GM18505 (cell line): Measurements from ENCODE around the gene CD33.
"Not testable (repeated sequence)": the region's sequence is repeated elsewhere in the genome, so short reads cannot be mapped to it uniquely, and the experiment has no call there.

Source experiments
- ATAC-seq: cut with Tn5 transposase; IDR thresholded peaks from one replicate; pipeline ENCODE4 v1.9.1; 2021; ENCODE audit not compliant: unreplicated experiment
- POLR2A ChIP-seq: IDR thresholded peaks from 4 replicates; pipeline ENCODE4 v1.6.1; 2011; ENCODE audit warnings: borderline replicate concordance; ENCODE audit not compliant: insufficient read depth, insufficient read length; ENCODE audit errors: extremely low read depth

CD33 gene

DNA sequence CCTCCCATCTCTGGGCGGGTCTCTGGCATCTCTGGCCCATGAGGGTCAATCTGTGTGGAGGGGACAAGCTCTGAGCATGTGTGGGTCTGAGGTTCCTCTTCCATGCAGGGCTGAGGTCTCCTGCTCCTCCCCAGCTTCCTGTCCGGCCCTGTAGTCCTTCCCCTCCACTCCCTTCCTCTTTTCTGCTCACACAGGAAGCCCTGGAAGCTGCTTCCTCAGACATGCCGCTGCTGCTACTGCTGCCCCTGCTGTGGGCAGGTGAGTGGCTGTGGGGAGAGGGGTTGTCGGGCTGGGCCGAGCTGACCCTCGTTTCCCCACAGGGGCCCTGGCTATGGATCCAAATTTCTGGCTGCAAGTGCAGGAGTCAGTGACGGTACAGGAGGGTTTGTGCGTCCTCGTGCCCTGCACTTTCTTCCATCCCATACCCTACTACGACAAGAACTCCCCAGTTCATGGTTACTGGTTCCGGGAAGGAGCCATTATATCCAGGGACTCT is at the start of gene CD33:
Gene CD33 (plus strand): TSS at position 183 of the 496 bp plus-strand sequence. CDS start 39 bp downstream, at position 222.
- not testable (repeated sequence) for ATAC-seq

- TF ChIP-seq POLR2A, result no peak
- no peak for ATAC-seq
Measured at GRCh38 chr19:51179256-51179655, 45.6 kb upstream of the CD33 start.

GRCh38 chr19:51181377-51181912 is 43.4 kb upstream of the CD33 start:
- TF ChIP-seq POLR2A, result no peak
- no peak for ATAC-seq

- TF ChIP-seq POLR2A, result no peak
- ATAC-seq, result no peak
Measured at GRCh38 chr19:51181913-51182419, 42.9 kb upstream of the CD33 start.

GRCh38 chr19:51183629-51184028 is 41.3 kb upstream of the CD33 start:
- TF ChIP-seq POLR2A, result no peak
- ATAC-seq, result no peak

DNA sequence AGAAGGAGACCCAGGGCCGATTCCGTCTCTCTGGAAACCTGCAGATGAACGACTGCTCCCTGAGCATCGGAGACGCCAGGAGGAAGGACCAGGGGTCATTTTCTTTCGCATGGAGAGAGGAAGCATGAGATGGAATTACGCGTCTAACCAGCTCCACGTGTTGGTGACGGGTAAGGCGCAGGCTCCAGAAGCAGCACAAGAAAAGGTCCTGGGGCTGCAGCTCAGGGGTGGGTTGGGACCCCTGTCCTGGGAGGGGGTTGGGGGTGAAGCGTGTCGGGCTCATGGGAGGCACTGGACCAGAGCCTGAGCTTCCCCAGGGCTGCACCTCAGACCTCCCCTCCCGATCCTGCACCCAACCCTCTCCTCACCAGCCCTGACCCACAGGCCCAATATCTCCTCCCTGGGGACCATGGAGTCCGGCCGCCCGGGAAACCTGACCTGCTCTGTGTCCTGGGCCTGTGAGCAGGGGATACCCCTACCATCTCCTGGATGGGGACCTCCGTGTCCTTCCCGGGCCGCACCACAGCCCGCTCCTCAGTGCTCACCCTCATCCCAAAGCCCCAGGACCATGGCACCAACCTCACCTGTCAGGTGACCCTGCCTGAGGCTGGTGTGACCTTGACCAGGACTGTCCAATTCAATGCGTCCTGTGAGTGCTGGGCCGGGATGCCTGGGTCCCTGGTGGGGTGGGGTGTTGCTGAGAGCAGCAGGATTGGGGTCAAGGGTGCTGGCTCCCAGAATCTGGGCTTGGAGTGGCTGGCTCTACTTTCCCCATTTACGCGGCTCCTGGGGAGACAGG is 39.6 kb upstream of the CD33 start:
- no peak for TF ChIP-seq POLR2A
- no peak for ATAC-seq

GRCh38 chr19:51185868-51186215 is 39.0 kb upstream of the CD33 start:
- TF ChIP-seq POLR2A, result no peak
- no peak for ATAC-seq

- no peak for TF ChIP-seq POLR2A
- ATAC-seq, result no peak
Measured at GRCh38 chr19:51186323-51186722, 38.6 kb upstream of the CD33 start.

- no peak for TF ChIP-seq POLR2A
- no peak for ATAC-seq
Measured at GRCh38 chr19:51187395-51188226, 37.3 kb upstream of the CD33 start.

- ATAC-seq, result no peak
- no peak for TF ChIP-seq POLR2A
Measured at GRCh38 chr19:51188227-51188559, 36.7 kb upstream of the CD33 start.

DNA sequence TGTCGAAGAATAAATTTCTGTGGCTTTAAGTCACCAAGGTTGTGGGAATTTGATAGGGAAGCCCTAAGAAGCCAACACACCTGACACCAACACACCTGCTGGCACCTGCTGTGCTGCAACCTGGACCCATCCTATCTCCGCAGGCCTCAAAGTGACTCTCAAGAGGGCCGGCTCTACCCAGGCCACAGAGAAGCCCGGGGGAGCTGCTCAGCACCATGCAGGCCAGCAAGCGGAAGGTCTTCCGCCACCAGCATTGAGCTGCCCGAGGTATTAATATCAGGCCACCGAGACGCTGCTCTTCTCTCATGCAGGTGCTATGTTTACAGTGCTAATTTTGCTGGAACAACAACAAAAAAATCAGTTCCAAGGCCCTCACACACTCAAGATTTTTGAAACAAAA is 32.2 kb upstream of the CD33 start:
- no peak for TF ChIP-seq POLR2A
- ATAC-seq, result no peak

- ATAC-seq, result no peak
- no peak for TF ChIP-seq POLR2A
Measured at GRCh38 chr19:51194527-51195315, 30.2 kb upstream of the CD33 start.

DNA sequence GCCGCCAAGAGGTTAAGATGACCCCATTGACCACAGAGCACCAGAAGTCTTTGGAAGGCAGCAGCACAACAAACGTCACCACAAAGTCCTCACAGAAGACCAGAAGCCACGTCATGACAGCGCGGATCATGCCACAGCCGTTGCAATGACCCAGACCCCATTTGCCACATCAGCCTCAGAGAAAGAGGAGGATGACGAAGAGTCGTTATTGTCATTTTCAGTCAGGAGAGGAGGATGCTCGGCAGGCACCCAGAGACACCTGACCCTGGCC is 29.6 kb upstream of the CD33 start:
- ATAC-seq, result no peak
- TF ChIP-seq POLR2A, result no peak
